CD4-positive, alpha-beta T cell (primary cell): ENCODE results near the gene MLLT10. TPM values are rescaled to one million over a fixed set of nuclear protein-coding genes. Genes with fewer than 3 reads are reported as not detected.

Experiments
- ATAC-seq: fragments of 200-7000 bp; cut with Tn5 transposase; one replicate; pipeline ENCODE4 v1.10.0; 2022; ENCODE audit warnings: mild to moderate bottlenecking; ENCODE audit not compliant: poor library complexity
- CTCF ChIA-PET: fragments of 350-600 bp; sonication (Branson Sonifier 250); formaldehyde crosslinking; loops from one replicate; lab custom pipeline; 2021; ENCODE audit warnings: antibody characterized with exemption, inconsistent platforms; lab: Charles Lee
- POLR2A ChIA-PET: fragments of 350-600 bp; sonication (Branson Sonifier 250); formaldehyde crosslinking; loops from one replicate; lab custom pipeline; 2021; ENCODE audit warnings: antibody characterized with exemption, inconsistent platforms; lab: Charles Lee
- DNase-seq, 14 experiments: peaks; one replicate each; pipeline ENCODE4 v3.0.0-alpha.2; 2013 to 2020; ENCODE audit warnings: mixed read lengths in 2 of 14
- H3K27ac ChIP-seq, 2 donors: one replicate each; pipeline versions ENCODE4 v1.5.1 to v1.7.0; 2013; ENCODE audit warnings: low read length in 2 of 2, low read depth in 1 of 2, mild to moderate bottlenecking in 1 of 2
- H3K27me3 ChIP-seq, 2 experiments: 1 replicate in 1 of 2; 2 replicates in 1 of 2; pipeline versions ENCODE4 v1.6.1 to v1.7.0; 2013; ENCODE audit warnings: low read length in 2 of 2, control low read depth in 1 of 2, mild to moderate bottlenecking in 1 of 2, moderate library complexity in 1 of 2; ENCODE audit not compliant: insufficient read depth in 2 of 2, control insufficient read depth in 1 of 2
- H3K36me3 ChIP-seq: one replicate; pipeline ENCODE4 v1.6.1; 2013; ENCODE audit warnings: low read length, control low read depth; ENCODE audit not compliant: insufficient read depth
- H3K4me1 ChIP-seq: one replicate; pipeline ENCODE4 v1.6.1; 2013; ENCODE audit warnings: low read length, control low read depth; ENCODE audit not compliant: insufficient read depth
- H3K4me3 ChIP-seq: one replicate; pipeline ENCODE4 v1.5.1; 2013; ENCODE audit warnings: mild to moderate bottlenecking, low read length, moderate library complexity
- H3K9me3 ChIP-seq, 2 experiments: 1 replicate in 1 of 2; 2 replicates in 1 of 2; pipeline versions ENCODE4 v1.6.1 to v1.7.0; 2013; ENCODE audit warnings: low read length in 2 of 2, mild to moderate bottlenecking in 2 of 2, control low read depth in 1 of 2, moderate library complexity in 1 of 2; ENCODE audit not compliant: control insufficient read depth in 1 of 2, insufficient read depth in 1 of 2
- H3K27ac Mint-ChIP-seq: one replicate; pipeline ENCODE4 v1.8.0; 2020; ENCODE audit warnings: mixed read lengths
- H3K27me3 Mint-ChIP-seq: one replicate; pipeline ENCODE4 v1.8.0; 2021; ENCODE audit warnings: mixed read lengths
- H3K36me3 Mint-ChIP-seq: one replicate; pipeline ENCODE4 v1.8.0; 2021; ENCODE audit warnings: low read depth, mixed read lengths
- H3K4me1 Mint-ChIP-seq: one replicate; pipeline ENCODE4 v1.8.0; 2021; ENCODE audit warnings: low read depth, mixed read lengths
- H3K4me3 Mint-ChIP-seq: one replicate; pipeline ENCODE4 v1.8.0; 2020; ENCODE audit warnings: mild to moderate bottlenecking, mixed read lengths
- H3K9me3 Mint-ChIP-seq: one replicate; pipeline ENCODE4 v1.8.0; 2020; ENCODE audit warnings: mixed read lengths
- CTCF ChIP-seq: fragments of 200-600 bp; IDR thresholded peaks from one replicate; pipeline ENCODE4 v1.8.0; 2022; ENCODE audit warnings: antibody characterized with exemption, mild to moderate bottlenecking
- intact Hi-C, 2 experiments: fragments of 100-400 bp; cut with DNase I in 1 of 2; cut with micrococcal nuclease in 1 of 2; formaldehyde crosslinking; loops; one replicate each; pipeline versions ENCODE4 v1.15.1 to v1.9.0; 2023 to 2025; cut with DNase I, micrococcal nuclease
- total RNA-seq, 174 experiments: library from RNA in 2 of 174; stranded (reverse) in 2 of 174; gene quantifications; one replicate each; pipeline ENCODE4 v1.2.3 and lab custom pipeline; 2021 to 2026

MLLT10 gene
- total RNA-seq, 2 experiments from 2014 or later = 46.0 to 64.1 TPM

- peak; percentile 67 for ATAC-seq
- H3K27me3 Mint-ChIP-seq = peaks cover 74% of the 10 kb centered on the region
- Histone ChIP-seq H3K27ac (no peak overlapping the region), H3K9me3 (peaks cover 0 to 31% of the 10 kb centered on the region in 2 experiments), H3K36me3 (no peaks in the 10 kb centered on the region), H3K4me1 (peaks cover 46% of the 10 kb centered on the region), H3K27me3 (peaks cover 51 to 65% of the 10 kb centered on the region in 2 experiments), H3K4me3 (peak overlapping the region; percentile 73)
- no peak overlapping the region for H3K27ac Mint-ChIP-seq
- peak; percentile 34 to 80 (median 52) for DNase-seq
- TF ChIP-seq CTCF = peak; percentile 29
- H3K4me1 Mint-ChIP-seq = peaks cover 30% of the 10 kb centered on the region
- no peaks in the 10 kb centered on the region for H3K9me3 Mint-ChIP-seq
- intact Hi-C loops = loop anchor here (5.0 to 10.0 kb wide), 13 partner anchors 36 to 1568 kb away; partner anchors contain the start of genes BMI1 (in 1 of the 2), DNAJC1 (in 1 of the 2) and MLLT10 (in 1 of the 2)
- ChIA-PET POLR2A (interaction anchor here (0.6 to 5.4 kb wide), 17 partner anchors 18 to 1162 kb away, joined by 3 to 40 read pairs (median 4); partner anchors contain the start of genes COMMD3 and SKIDA1), CTCF (interaction anchor here (0.6 to 3.3 kb wide), 58 partner anchors 10 to 1942 kb away, joined by 3 to 29 read pairs (median 4); partner anchors contain the start of genes DNAJC1, MLLT10, OTUD1 and SKIDA1)
- no peaks in the 10 kb centered on the region for H3K36me3 Mint-ChIP-seq
- H3K4me3 Mint-ChIP-seq = peak overlapping the region; percentile 83
Measured at GRCh38 chr10:21496343-21497176, 37.5 kb upstream of the MLLT10 start.

- no peaks in the 10 kb centered on the region for H3K36me3 Mint-ChIP-seq
- Histone ChIP-seq H3K27me3 (peaks cover 51 to 65% of the 10 kb centered on the region in 2 experiments), H3K4me3 (peak overlapping the region; percentile 73), H3K36me3 (no peaks in the 10 kb centered on the region), H3K4me1 (peaks cover 46% of the 10 kb centered on the region), H3K9me3 (peaks cover 0 to 31% of the 10 kb centered on the region in 2 experiments), H3K27ac (no peak overlapping the region)
- intact Hi-C loops = loop anchor here (5.0 to 10.0 kb wide), 13 partner anchors 35 to 1568 kb away; partner anchors contain the start of genes BMI1 (in 1 of the 2), DNAJC1 (in 1 of the 2) and MLLT10 (in 1 of the 2)
- peak in 5 of 14 experiments; percentile 34 to 54 (median 48) for DNase-seq
- ATAC-seq = no peak
- H3K4me3 Mint-ChIP-seq = peak overlapping the region; percentile 87
- peaks cover 70% of the 10 kb centered on the region for H3K27me3 Mint-ChIP-seq
- ChIA-PET POLR2A (interaction anchor here (0.6 to 5.4 kb wide), 13 partner anchors 17 to 1161 kb away, joined by 3 to 40 read pairs (median 4); partner anchors contain the start of genes COMMD3 and SKIDA1), CTCF (interaction anchor here (0.6 to 3.3 kb wide), 22 partner anchors 11 to 1942 kb away, joined by 3 to 29 read pairs (median 4); partner anchors contain the start of genes MLLT10 and OTUD1)
- TF ChIP-seq CTCF = no peak
- peaks cover 30% of the 10 kb centered on the region for H3K4me1 Mint-ChIP-seq
- H3K9me3 Mint-ChIP-seq = no peaks in the 10 kb centered on the region
- H3K27ac Mint-ChIP-seq = no peak overlapping the region
Measured at GRCh38 chr10:21497177-21497807, 36.7 kb upstream of the MLLT10 start.

- ChIA-PET CTCF (no interaction called here), POLR2A (interaction anchor here (0.6 to 5.4 kb wide), 3 partner anchors 20 to 818 kb away, joined by 3 to 40 read pairs (median 4); partner anchors contain the start of genes COMMD3 and SKIDA1)
- DNase-seq (no peak), ATAC-seq (no peak)
- Histone ChIP-seq H3K4me1 (peaks cover 46% of the 10 kb centered on the region), H3K4me3 (no peak overlapping the region), H3K9me3 (peaks cover 0 to 31% of the 10 kb centered on the region in 2 experiments), H3K27ac (no peak overlapping the region), H3K27me3 (peaks cover 50 to 65% of the 10 kb centered on the region in 2 experiments), H3K36me3 (no peaks in the 10 kb centered on the region)
- Mint-ChIP-seq H3K4me3 (peak overlapping the region; percentile 87), H3K27ac (no peak overlapping the region), H3K27me3 (peaks cover 61% of the 10 kb centered on the region), H3K9me3 (no peaks in the 10 kb centered on the region), H3K4me1 (peaks cover 30% of the 10 kb centered on the region), H3K36me3 (no peaks in the 10 kb centered on the region)
- intact Hi-C loops = loop anchor here (2.0 to 10.0 kb wide), 14 partner anchors 14 to 1566 kb away; partner anchors contain the start of genes BMI1 (in 1 of the 2), DNAJC1 (in 1 of the 2) and MLLT10 (in 1 of the 2)
- no peak for TF ChIP-seq CTCF
Measured at GRCh38 chr10:21498377-21498776, 35.7 kb upstream of the MLLT10 start.
